ENCODE measurements around the gene FAM53A. TPM values are rescaled to one million over a fixed set of nuclear protein-coding genes. Genes with fewer than 3 reads are reported as not detected.

Gene FAM53A
- total and polyA plus RNA-seq, 7 donors = 0.71 to 1.9 (median 1.3) TPM

GRCh38 chr4:1658146-1658545, 26.0 kb downstream of the FAM53A start:
- DNase-seq (no peak), ATAC-seq (no peak)
- WGBS, 3 donors = 85 to 92% (median 92%) methylated on average over 12 of the region's 12 CpGs
- Histone ChIP-seq H3K36me3 (ENCODE audit: insufficient read depth in 1 of 2, low read depth in 1 of 2) (no peaks in the 10 kb centered on the region), H3K27ac (no peak overlapping the region), H3K27me3 (ENCODE audit: insufficient read depth in 3 of 3, low read length in 2 of 3) (no peaks in the 10 kb centered on the region), H3K4me3 (no peak overlapping the region), H3K9me3 (no peaks in the 10 kb centered on the region), H3K4me1 (no peaks in the 10 kb centered on the region)
- intact Hi-C loops (cut with DNase I) = no loop called here
- TF ChIP-seq, protein P1, sequence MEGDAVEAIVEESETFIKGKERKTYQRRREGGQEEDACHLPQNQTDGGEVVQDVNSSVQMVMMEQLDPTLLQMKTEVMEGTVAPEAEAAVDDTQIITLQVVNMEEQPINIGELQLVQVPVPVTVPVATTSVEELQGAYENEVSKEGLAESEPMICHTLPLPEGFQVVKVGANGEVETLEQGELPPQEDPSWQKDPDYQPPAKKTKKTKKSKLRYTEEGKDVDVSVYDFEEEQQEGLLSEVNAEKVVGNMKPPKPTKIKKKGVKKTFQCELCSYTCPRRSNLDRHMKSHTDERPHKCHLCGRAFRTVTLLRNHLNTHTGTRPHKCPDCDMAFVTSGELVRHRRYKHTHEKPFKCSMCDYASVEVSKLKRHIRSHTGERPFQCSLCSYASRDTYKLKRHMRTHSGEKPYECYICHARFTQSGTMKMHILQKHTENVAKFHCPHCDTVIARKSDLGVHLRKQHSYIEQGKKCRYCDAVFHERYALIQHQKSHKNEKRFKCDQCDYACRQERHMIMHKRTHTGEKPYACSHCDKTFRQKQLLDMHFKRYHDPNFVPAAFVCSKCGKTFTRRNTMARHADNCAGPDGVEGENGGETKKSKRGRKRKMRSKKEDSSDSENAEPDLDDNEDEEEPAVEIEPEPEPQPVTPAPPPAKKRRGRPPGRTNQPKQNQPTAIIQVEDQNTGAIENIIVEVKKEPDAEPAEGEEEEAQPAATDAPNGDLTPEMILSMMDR (IDR thresholded peaks at IDR 0.05) = no peak

DNA sequence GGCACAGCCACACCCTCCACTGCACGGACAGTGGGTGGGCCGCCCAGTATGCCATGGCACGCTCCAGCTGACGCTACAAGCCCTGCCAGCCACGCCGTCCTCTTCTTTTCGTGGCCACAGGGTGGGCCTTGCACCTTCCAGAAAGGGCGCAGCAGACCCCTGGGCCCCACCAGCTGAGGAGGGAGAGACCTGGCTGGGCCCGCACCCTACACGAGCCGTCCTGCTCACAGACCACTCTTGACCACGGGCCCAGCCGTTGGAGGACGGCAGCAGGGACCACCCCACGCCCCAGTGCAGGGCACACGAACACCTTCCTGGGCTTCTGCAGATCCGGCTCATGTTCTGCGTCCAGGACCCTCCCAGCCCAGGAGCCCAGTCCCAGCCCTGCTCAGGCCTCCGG, 27.1 kb downstream of the FAM53A start:
- Histone ChIP-seq H3K36me3 (ENCODE audit: insufficient read depth in 1 of 2, low read depth in 1 of 2) (no peaks in the 10 kb centered on the region), H3K9me3 (no peaks in the 10 kb centered on the region), H3K27me3 (ENCODE audit: insufficient read depth in 3 of 3, low read length in 2 of 3) (no peaks in the 10 kb centered on the region), H3K27ac (no peak overlapping the region), H3K4me1 (no peaks in the 10 kb centered on the region), H3K4me3 (no peak overlapping the region)
- TF ChIP-seq, protein P1 (IDR thresholded peaks at IDR 0.05) = no peak
- ATAC-seq = no peak
- WGBS, 3 donors = 93 to 96% (median 94%) methylated on average over 19 of the region's 19 CpGs
- intact Hi-C loops (cut with DNase I) = no loop called here
- no peak for DNase-seq

- Histone ChIP-seq H3K4me3 (no peak overlapping the region), H3K4me1 (no peaks in the 10 kb centered on the region), H3K36me3 (ENCODE audit: insufficient read depth in 1 of 2, low read depth in 1 of 2) (no peaks in the 10 kb centered on the region), H3K27me3 (ENCODE audit: insufficient read depth in 3 of 3, low read length in 2 of 3) (no peaks in the 10 kb centered on the region), H3K9me3 (no peaks in the 10 kb centered on the region), H3K27ac (no peak overlapping the region)
- 86 to 94% (median 93%) methylated on average over 5 of the region's 5 CpGs for WGBS, 3 donors
- intact Hi-C loops (cut with DNase I) = no loop called here
- TF ChIP-seq, protein P1 (IDR thresholded peaks at IDR 0.05) = no peak
- DNase-seq = no peak
- ATAC-seq = no peak
Observed at GRCh38 chr4:1656132-1656531, 28.0 kb downstream of the FAM53A start.

- no peaks in the 10 kb centered on the region for H3K4me1 ChIP-seq
- TF ChIP-seq, protein P1 (IDR thresholded peaks at IDR 0.05) = no peak
- H3K36me3 ChIP-seq (ENCODE audit: insufficient read depth in 1 of 2, low read depth in 1 of 2) = no peaks in the 10 kb centered on the region
- WGBS, 3 donors = 90 to 94% (median 91%) methylated on average over 18 of the region's 18 CpGs
- H3K4me3 ChIP-seq = no peak overlapping the region
- H3K9me3 ChIP-seq = no peaks in the 10 kb centered on the region
- ATAC-seq (no peak), DNase-seq (no peak)
- intact Hi-C loops (cut with DNase I) = no loop called here
- H3K27me3 ChIP-seq (ENCODE audit: insufficient read depth in 3 of 3, low read length in 2 of 3) = no peaks in the 10 kb centered on the region
- no peak overlapping the region for H3K27ac ChIP-seq
Observed at GRCh38 chr4:1655676-1656075, 28.4 kb downstream of the FAM53A start.

DNA sequence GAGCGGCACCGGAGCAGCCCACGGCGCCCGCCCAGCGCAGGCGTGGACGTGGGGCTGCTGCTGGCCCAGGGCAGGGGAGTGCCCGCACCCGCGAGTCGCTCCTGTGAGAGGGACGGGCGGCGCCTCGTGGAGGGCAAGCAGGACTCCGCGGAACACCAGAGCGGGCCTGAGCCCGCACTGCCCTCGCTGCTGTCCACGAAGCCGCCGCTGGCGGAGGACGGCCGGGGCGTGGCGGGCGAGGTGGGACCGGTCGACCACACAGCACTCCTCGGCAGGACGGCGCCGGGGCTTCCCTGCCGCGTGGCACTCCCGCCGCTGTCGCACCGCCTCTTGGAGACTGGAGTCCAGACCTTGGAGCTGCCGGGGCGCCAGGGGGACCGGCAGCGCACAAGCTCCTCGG, 29.0 kb downstream of the FAM53A start:
- no peak for DNase-seq
- WGBS, 3 donors = 97% methylated on average over 42 to 47 of the region's 47 CpGs
- no peaks in the 10 kb centered on the region for H3K9me3 ChIP-seq
- intact Hi-C loops (cut with DNase I) = no loop called here
- TF ChIP-seq, protein P1 (IDR thresholded peaks at IDR 0.05) = no peak
- H3K27ac ChIP-seq = no peak overlapping the region
- H3K27me3 ChIP-seq (ENCODE audit: insufficient read depth in 3 of 3, low read length in 2 of 3) = no peaks in the 10 kb centered on the region
- H3K4me1 ChIP-seq = no peaks in the 10 kb centered on the region
- no peaks in the 10 kb centered on the region for H3K36me3 ChIP-seq (ENCODE audit: insufficient read depth in 1 of 2, low read depth in 1 of 2)
- no peak for ATAC-seq
- no peak overlapping the region for H3K4me3 ChIP-seq

Data from psoas muscle (tissue), 8 donors.